ENCODE measurements around the gene FAM135A.

DNA sequence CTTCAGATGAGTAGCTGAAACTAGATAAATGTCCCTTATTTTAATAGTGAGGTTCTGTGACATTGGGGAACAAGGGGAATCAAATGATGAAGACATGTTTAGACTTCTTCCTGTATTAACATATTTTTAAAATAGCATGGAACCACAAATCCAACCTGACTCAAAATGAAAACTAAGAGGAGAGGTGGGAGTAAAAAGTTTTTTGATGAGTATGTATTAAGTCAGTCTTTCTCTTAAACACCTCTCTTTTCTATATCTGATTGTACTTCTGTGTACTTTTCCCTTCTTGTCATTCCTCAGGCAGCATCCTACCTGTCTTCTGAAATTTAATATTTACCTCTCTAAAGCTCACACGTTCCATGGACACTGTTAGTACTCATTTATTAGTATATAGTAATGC is 144.7 kb downstream of the FAM135A start:
- TF ChIP-seq POLR2A (IDR thresholded peaks at IDR 0.05; ENCODE audit: low read depth, low read length) (no peak), CEBPB (IDR thresholded peaks at IDR 0.05; ENCODE audit: low read depth, low read length) (no peak), MAFK (IDR thresholded peaks at IDR 0.05; ENCODE audit: low read depth, low read length) (no peak), RAD21 (IDR thresholded peaks at IDR 0.05; ENCODE audit: low read length) (no peak), FOS (IDR thresholded peaks at IDR 0.05; ENCODE audit: low read depth, low read length) (no peak), SMC3 (IDR thresholded peaks at IDR 0.05; ENCODE audit: low read depth, low read length) (no peak), RFX5 (IDR thresholded peaks at IDR 0.05; ENCODE audit: low read depth, low read length) (no peak), MXI1 (IDR thresholded peaks at IDR 0.05; ENCODE audit: borderline replicate concordance, low read depth, low read length) (no peak)
- TF ChIP-seq, protein P1, sequence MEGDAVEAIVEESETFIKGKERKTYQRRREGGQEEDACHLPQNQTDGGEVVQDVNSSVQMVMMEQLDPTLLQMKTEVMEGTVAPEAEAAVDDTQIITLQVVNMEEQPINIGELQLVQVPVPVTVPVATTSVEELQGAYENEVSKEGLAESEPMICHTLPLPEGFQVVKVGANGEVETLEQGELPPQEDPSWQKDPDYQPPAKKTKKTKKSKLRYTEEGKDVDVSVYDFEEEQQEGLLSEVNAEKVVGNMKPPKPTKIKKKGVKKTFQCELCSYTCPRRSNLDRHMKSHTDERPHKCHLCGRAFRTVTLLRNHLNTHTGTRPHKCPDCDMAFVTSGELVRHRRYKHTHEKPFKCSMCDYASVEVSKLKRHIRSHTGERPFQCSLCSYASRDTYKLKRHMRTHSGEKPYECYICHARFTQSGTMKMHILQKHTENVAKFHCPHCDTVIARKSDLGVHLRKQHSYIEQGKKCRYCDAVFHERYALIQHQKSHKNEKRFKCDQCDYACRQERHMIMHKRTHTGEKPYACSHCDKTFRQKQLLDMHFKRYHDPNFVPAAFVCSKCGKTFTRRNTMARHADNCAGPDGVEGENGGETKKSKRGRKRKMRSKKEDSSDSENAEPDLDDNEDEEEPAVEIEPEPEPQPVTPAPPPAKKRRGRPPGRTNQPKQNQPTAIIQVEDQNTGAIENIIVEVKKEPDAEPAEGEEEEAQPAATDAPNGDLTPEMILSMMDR (conservative IDR thresholded peaks at IDR 0.05; ENCODE audit: low read depth, low read length) = no peak
- TF ChIP-seq, protein P2, sequence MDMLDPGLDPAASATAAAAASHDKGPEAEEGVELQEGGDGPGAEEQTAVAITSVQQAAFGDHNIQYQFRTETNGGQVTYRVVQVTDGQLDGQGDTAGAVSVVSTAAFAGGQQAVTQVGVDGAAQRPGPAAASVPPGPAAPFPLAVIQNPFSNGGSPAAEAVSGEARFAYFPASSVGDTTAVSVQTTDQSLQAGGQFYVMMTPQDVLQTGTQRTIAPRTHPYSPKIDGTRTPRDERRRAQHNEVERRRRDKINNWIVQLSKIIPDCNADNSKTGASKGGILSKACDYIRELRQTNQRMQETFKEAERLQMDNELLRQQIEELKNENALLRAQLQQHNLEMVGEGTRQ (IDR thresholded peaks at IDR 0.05; ENCODE audit: low read depth, low read length) = no peak
- TF ChIP-seq, protein P3, sequence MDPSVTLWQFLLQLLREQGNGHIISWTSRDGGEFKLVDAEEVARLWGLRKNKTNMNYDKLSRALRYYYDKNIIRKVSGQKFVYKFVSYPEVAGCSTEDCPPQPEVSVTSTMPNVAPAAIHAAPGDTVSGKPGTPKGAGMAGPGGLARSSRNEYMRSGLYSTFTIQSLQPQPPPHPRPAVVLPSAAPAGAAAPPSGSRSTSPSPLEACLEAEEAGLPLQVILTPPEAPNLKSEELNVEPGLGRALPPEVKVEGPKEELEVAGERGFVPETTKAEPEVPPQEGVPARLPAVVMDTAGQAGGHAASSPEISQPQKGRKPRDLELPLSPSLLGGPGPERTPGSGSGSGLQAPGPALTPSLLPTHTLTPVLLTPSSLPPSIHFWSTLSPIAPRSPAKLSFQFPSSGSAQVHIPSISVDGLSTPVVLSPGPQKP (IDR thresholded peaks at IDR 0.05; ENCODE audit: borderline replicate concordance, low read depth, low read length) = no peak

All from IMR-90 (cell line).